ENCODE results near the gene FILIP1L. TPM values are rescaled to one million over a fixed set of nuclear protein-coding genes. Genes with fewer than 3 reads are reported as not detected.
A peak's percentile ranks its signal among the peaks of the same experiment; 100 is the strongest.

FILIP1L gene
- total RNA-seq, 4 donors from 2014 or later = 113 to 149 (median 122) TPM

GRCh38 chr3:99969136-99969535, 145.2 kb downstream of the FILIP1L start:
- H3K9me3 ChIP-seq = no peaks in the 10 kb centered on the region
- H3K27ac ChIP-seq = no peak overlapping the region
- no peak overlapping the region for H3K4me3 ChIP-seq
- no peak for ATAC-seq
- no peaks in the 10 kb centered on the region for H3K27me3 ChIP-seq
- peaks cover 3 to 63% (median 16%) of the 10 kb centered on the region in 3 donors for H3K4me1 ChIP-seq
- TF ChIP-seq POLR2AphosphoS5 (IDR thresholded peaks at IDR 0.05) = no peak
- TF ChIP-seq, protein P1, sequence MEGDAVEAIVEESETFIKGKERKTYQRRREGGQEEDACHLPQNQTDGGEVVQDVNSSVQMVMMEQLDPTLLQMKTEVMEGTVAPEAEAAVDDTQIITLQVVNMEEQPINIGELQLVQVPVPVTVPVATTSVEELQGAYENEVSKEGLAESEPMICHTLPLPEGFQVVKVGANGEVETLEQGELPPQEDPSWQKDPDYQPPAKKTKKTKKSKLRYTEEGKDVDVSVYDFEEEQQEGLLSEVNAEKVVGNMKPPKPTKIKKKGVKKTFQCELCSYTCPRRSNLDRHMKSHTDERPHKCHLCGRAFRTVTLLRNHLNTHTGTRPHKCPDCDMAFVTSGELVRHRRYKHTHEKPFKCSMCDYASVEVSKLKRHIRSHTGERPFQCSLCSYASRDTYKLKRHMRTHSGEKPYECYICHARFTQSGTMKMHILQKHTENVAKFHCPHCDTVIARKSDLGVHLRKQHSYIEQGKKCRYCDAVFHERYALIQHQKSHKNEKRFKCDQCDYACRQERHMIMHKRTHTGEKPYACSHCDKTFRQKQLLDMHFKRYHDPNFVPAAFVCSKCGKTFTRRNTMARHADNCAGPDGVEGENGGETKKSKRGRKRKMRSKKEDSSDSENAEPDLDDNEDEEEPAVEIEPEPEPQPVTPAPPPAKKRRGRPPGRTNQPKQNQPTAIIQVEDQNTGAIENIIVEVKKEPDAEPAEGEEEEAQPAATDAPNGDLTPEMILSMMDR (IDR thresholded peaks at IDR 0.05) = no peak
- no peak for TF ChIP-seq POLR2A (IDR thresholded peaks at IDR 0.05)
- no peak for TF ChIP-seq EP300 (IDR thresholded peaks at IDR 0.05)
- 74 to 100% methylated on average over 3 of the region's 3 CpGs for WGBS, 2 donors (ENCODE audit: low coverage in 1 of 2)
- H3K36me3 ChIP-seq = no peaks in the 10 kb centered on the region

- ATAC-seq = no peak
- WGBS, 2 donors (ENCODE audit: low coverage in 1 of 2) = 86 to 100% methylated on average over 2 of the region's 2 CpGs
- H3K9me3 ChIP-seq = no peaks in the 10 kb centered on the region
- peaks cover 3 to 59% (median 14%) of the 10 kb centered on the region in 3 donors for H3K4me1 ChIP-seq
- no peaks in the 10 kb centered on the region for H3K27me3 ChIP-seq
- H3K27ac ChIP-seq = peak overlapping the region in 3 of 4 donors; percentile 76 to 77 (median 76)
- no peak overlapping the region for H3K4me3 ChIP-seq
- TF ChIP-seq, protein P1 (IDR thresholded peaks at IDR 0.05) = no peak
- TF ChIP-seq EP300 (IDR thresholded peaks at IDR 0.05) = no peak
- no peak for TF ChIP-seq POLR2AphosphoS5 (IDR thresholded peaks at IDR 0.05)
- TF ChIP-seq POLR2A (IDR thresholded peaks at IDR 0.05) = no peak
- no peaks in the 10 kb centered on the region for H3K36me3 ChIP-seq
Observed at GRCh38 chr3:99967796-99968195, 146.5 kb downstream of the FILIP1L start.

DNA sequence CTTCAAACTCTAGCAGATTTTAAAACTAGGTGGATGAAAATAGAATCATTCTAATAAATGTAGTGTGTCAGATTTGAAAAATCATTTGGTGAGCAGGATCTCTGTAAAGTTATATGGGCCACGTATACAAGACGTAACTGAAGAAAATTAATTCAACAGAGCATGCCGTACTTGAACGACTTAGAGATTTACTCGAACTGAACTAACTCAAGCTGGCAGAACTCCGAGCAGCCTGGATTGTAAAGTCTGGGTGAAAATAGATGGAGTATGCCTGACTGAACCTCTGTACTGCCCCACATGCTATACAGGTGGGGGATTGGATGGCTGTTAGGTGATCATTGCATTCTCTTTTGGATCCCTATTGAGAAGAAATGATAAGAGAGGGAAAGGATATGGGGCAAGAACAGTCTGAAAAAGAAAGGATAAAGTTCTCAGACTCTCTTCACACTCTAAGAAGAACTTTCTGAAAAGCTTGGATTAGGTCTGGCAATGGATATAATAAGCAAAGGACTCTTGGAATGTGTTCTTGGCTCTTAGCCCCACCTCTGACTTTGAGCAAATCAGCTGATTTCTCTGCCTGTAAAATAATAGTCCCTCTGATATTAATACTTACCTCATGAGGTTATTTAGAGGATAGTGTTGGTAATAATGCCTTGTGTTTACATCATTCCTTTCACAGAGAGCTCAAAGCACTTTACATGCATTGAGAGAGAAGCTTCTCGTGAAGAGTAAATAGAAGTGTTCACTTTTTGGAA, 147.5 kb downstream of the FILIP1L start:
- H3K4me1 ChIP-seq = peaks cover 3 to 57% (median 14%) of the 10 kb centered on the region in 3 donors
- no peaks in the 10 kb centered on the region for H3K36me3 ChIP-seq
- no peaks in the 10 kb centered on the region for H3K9me3 ChIP-seq
- peak; percentile 50 for ATAC-seq
- H3K4me3 ChIP-seq = peak overlapping the region; percentile 14 to 24
- H3K27ac ChIP-seq = peak overlapping the region; percentile 73 to 77 (median 76)
- 26 to 31% methylated on average over 7 of the region's 7 CpGs for WGBS, 2 donors (ENCODE audit: low coverage in 1 of 2)
- no peak for TF ChIP-seq EP300 (IDR thresholded peaks at IDR 0.05)
- TF ChIP-seq POLR2AphosphoS5 (IDR thresholded peaks at IDR 0.05) = peak; percentile 59
- no peaks in the 10 kb centered on the region for H3K27me3 ChIP-seq

DNA sequence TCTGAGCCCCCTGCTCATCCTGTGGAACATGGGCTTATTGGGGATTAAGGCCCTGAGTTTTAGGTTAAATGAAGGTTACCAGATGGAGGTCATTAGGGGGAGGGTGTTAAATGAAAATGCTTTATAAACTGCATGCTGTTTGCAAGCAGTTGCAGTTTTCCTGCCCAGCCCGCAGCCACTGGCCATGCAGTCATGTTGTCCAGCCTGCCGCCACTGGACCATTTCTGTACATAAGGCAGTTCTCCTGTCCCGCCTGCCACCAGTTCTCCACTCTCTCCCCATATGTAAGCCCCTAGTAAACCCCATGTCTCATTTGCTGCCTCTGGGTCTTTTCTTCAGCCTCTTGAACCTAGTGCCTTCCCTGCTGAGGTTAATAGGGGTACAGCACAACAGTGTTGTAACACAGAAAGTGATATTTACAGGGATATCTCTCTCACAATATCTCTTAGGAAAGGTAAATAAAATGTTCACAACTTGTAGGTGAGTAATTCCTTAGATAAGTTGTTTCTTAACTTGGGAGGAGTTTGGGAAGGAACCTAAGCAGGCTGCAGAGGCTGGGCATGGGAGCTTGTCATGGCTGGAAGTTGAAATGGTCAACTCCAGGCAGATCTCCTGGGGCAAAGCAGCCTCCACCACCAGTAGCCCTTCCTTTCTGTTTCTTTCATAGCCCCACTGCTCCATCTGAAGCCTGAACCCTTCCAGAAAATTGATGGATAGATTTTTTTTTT, 148.5 kb downstream of the FILIP1L start:
- Histone ChIP-seq H3K9me3 (no peaks in the 10 kb centered on the region), H3K4me1 (peaks cover 3 to 63% (median 17%) of the 10 kb centered on the region in 3 donors), H3K27me3 (no peaks in the 10 kb centered on the region), H3K27ac (peak overlapping the region; percentile 73 to 77 (median 76)), H3K4me3 (no peak overlapping the region), H3K36me3 (no peaks in the 10 kb centered on the region)
- TF ChIP-seq EP300 (IDR thresholded peaks at IDR 0.05) (no peak), POLR2A (IDR thresholded peaks at IDR 0.05) (no peak), POLR2AphosphoS5 (IDR thresholded peaks at IDR 0.05) (no peak)
- TF ChIP-seq, protein P1 (IDR thresholded peaks at IDR 0.05) = no peak
- 93% methylated on average over 3 of the region's 3 CpGs; no CpG with 5 or more reads in 1 of the 2 donors for WGBS, 2 donors (ENCODE audit: low coverage in 1 of 2)
- ATAC-seq = no peak

GRCh38 chr3:99965077-99965476, 149.2 kb downstream of the FILIP1L start:
- Histone ChIP-seq H3K36me3 (no peaks in the 10 kb centered on the region), H3K9me3 (no peaks in the 10 kb centered on the region), H3K4me3 (no peak overlapping the region), H3K27me3 (no peaks in the 10 kb centered on the region), H3K4me1 (peaks cover 3 to 71% (median 18%) of the 10 kb centered on the region in 3 donors), H3K27ac (peak overlapping the region; percentile 50 to 77 (median 76))
- WGBS, 2 donors (ENCODE audit: low coverage in 1 of 2) = 75 to 80% methylated on average over 1 of the region's 1 CpG
- ATAC-seq = peak; percentile 38
- no peak for TF ChIP-seq EP300 (IDR thresholded peaks at IDR 0.05)
- TF ChIP-seq POLR2A (IDR thresholded peaks at IDR 0.05) = no peak
- TF ChIP-seq POLR2AphosphoS5 (IDR thresholded peaks at IDR 0.05) = no peak
- TF ChIP-seq, protein P1 (IDR thresholded peaks at IDR 0.05) = no peak
